Activated CD8-positive, alpha-beta memory T cell treated with anti-CD3 and anti-CD28 coated beads for 36 hours (primary cell): ENCODE data around the gene POU3F1. TPM values are rescaled to one million over a fixed set of nuclear protein-coding genes. Genes with fewer than 3 reads are reported as not detected.

Experiments used
- CTCF ChIA-PET: fragments of 350-600 bp; sonication (Branson Sonifier 250); formaldehyde crosslinking; loops from one replicate; lab custom pipeline; 2021; ENCODE audit warnings: antibody characterized with exemption; lab: Charles Lee
- POLR2A ChIA-PET: fragments of 350-600 bp; sonication (Branson Sonifier 250); formaldehyde crosslinking; loops from one replicate; lab custom pipeline; 2021; ENCODE audit warnings: antibody characterized with exemption; lab: Charles Lee
- total RNA-seq, 2 experiments: library from RNA; stranded (reverse); gene quantifications; one replicate each; pipeline ENCODE4 v1.2.3, GENCODE V29; 2021

Gene POU3F1
- total RNA-seq, 2 experiments from 2014 or later: 0.08 to 0.15 TPM

- POLR2A ChIA-PET: interaction anchor here (0.9 kb wide), 1 partner anchor 10 kb away, joined by 5 read pairs; no protein-coding TSS in a partner anchor
- CTCF ChIA-PET: interaction anchor here (0.9 kb wide), 1 partner anchor 31 kb away, joined by 3 read pairs; no protein-coding TSS in a partner anchor
Observed at GRCh38 chr1:38020396-38020795, 26.2 kb downstream of the POU3F1 start.

GRCh38 chr1:38018864-38019343, 27.7 kb downstream of the POU3F1 start:
- POLR2A ChIA-PET: interaction anchor here (0.6 kb wide), 1 partner anchor 13 kb away, joined by 5 read pairs; no protein-coding TSS in a partner anchor
- CTCF ChIA-PET: interaction anchor here (0.7 to 1.8 kb wide), 4 partner anchors 10 to 515 kb away, joined by 3 to 7 read pairs (median 4); no protein-coding TSS in a partner anchor

GRCh38 chr1:38015978-38016725, 30.4 kb downstream of the POU3F1 start:
- ChIA-PET CTCF (interaction anchor here (0.6 to 1.0 kb wide), 3 partner anchors 11 to 55 kb away, joined by 3 read pairs; no protein-coding TSS in a partner anchor), POLR2A (no interaction called here)

DNA sequence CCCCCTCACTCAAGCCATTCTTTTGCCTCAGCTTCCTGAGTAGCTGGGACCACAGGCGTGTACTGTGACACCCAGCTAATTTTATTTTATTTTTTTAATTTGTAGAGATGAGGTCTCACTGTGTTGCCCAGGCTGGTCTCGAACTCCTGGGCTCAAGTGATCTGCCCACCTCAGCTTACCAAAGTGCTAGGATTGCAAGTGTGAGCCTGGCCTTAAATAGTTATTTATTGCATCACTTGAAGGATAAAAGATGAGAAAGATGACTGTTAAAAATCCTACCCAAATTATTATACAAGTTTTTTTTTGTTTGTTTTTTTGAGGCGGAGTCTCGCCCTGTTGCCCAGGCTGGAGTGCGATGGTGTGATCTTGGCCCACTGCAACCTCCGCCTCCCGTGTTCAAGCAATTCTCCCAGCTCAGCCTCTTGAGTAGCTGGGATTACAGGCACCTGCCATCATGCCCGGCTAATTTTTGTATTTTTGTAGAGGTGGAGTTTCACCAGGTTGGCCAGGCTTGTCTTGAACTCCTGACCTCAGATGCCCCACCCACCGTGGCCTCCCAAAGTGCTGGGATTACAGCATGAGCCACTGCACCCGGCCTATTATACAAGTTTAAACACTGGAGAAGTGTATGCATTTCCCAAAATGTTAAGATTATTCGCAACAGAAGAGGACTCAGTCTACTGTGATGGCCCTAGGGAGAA, 31.7 kb downstream of the POU3F1 start:
- POLR2A ChIA-PET: no interaction called here

GRCh38 chr1:38014171-38014570, 32.4 kb downstream of the POU3F1 start:
- ChIA-PET POLR2A (interaction anchor here (1.4 kb wide), 1 partner anchor 12 kb away, joined by 4 read pairs; no protein-coding TSS in a partner anchor), CTCF (interaction anchor here (0.9 to 2.9 kb wide), 3 partner anchors 13 to 58 kb away, joined by 3 to 19 read pairs (median 5); partner anchors contain the start of gene SF3A3)

More for the DNA sequence above, 31.7 kb downstream of the POU3F1 start:
- CTCF ChIA-PET: interaction anchor here (0.6 to 2.9 kb wide), 6 partner anchors 12 to 467 kb away, joined by 3 to 19 read pairs (median 4); partner anchors contain the start of gene SF3A3

GRCh38 chr1:38013227-38013622, 33.4 kb downstream of the POU3F1 start:
- POLR2A ChIA-PET: interaction anchor here (0.6 to 1.6 kb wide), 4 partner anchors 13 to 23 kb away, joined by 3 to 5 read pairs (median 4); partner anchors contain the start of gene SF3A3
- CTCF ChIA-PET: interaction anchor here (1.2 to 2.9 kb wide), 3 partner anchors 9 to 14 kb away, joined by 3 to 19 read pairs (median 9); no protein-coding TSS in a partner anchor

DNA sequence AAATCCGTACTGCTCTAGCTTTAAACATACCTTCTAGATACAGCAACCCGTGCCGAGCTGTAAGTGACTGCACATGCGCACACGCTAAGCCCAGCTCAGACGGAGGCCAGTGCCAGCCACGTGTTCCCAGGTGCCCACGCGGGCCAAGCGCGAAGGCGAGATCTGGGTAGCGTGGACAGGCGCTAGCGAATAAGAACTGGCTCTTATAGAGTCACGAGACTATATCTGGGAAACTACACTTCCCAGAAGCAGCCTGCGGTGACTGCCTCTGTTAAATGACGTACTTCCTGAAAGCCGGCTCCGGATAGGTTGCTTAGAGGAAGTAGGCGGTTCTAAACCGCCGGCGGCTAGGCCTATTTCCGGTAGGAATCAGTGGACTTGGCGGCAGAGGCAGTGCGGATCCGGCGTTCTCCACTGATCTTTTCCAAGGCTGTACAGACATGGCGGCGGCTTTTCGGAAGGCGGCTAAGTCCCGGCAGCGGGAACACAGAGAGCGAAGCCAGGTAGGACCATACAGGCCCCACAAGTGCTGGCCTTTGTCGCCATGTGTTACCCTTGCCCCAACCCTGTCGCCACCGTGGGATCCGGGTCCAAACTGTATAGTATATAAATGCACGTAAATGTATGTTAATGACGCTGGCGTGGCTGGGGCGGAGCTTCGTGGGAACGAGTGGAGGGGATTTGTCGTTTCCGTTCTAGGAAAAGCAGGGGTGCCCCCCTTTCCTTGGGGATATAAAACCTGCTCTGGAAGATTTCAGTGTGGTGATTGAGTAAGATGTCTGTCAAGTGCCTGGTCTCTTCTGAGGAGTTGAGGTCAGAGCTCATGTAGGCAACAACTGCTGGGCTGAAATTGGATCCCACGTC, 34.0 kb downstream of the POU3F1 start, which contains the start of gene UTP11:
UTP11 (plus strand) TSS at position 372 of the 864 bp plus-strand sequence; CDS start at position 441, 69 bp downstream.
- POLR2A ChIA-PET: interaction anchor here (0.5 to 1.6 kb wide), 6 partner anchors 14 to 119 kb away, joined by 3 to 8 read pairs (median 4); partner anchors contain the start of gene SF3A3
- CTCF ChIA-PET: interaction anchor here (0.7 to 2.9 kb wide), 5 partner anchors 9 to 155 kb away, joined by 3 to 19 read pairs (median 5); no protein-coding TSS in a partner anchor

GRCh38 chr1:38009841-38010180, 36.8 kb downstream of the POU3F1 start:
- ChIA-PET CTCF (interaction anchor here (0.5 to 1.7 kb wide), 4 partner anchors 9 to 18 kb away, joined by 3 to 7 read pairs (median 4); no protein-coding TSS in a partner anchor), POLR2A (interaction anchor here (0.9 to 1.5 kb wide), 3 partner anchors 11 to 20 kb away, joined by 3 to 5 read pairs (median 4); no protein-coding TSS in a partner anchor)

DNA sequence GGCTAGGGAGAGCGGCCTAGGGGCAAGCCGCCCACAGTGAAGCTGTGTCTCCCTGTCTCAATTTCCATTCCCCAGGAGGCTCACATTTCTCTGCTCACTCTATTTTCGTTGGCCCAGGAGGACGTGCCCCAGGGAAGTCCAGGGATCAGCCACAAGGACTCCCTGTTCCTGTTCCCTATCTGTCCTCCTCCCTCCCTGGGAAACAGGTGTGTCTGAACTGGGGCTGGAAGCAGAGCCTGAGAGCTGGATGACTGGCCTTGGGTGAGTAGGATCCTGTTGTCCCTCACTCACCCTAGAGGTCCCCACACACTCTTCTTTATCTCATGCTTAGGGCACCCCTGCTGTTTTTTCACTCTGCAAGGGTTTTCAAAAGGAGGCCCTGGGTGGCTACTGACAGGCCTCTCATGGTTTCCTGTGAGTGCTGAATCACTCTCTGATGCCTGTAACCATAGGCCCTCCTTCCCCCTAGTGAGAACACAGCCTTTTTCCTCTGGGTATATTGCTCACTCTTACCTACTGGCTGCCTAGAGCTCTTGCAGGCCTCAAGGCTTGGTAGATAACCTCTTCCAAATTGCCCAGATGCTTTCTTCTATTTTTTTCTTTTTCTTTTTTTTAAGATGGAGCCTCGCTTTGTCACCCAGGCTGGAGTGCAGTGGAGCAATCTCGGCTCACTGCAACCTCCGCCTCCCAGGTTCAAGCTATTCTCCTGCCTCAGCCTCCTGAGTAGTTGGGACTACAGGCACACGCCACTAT, 37.3 kb downstream of the POU3F1 start:
- CTCF ChIA-PET: interaction anchor here (0.5 to 1.7 kb wide), 3 partner anchors 10 to 19 kb away, joined by 3 to 7 read pairs (median 3); no protein-coding TSS in a partner anchor
- POLR2A ChIA-PET: interaction anchor here (0.9 to 1.5 kb wide), 3 partner anchors 11 to 21 kb away, joined by 3 to 5 read pairs (median 4); no protein-coding TSS in a partner anchor

GRCh38 chr1:38006008-38006828, 40.4 kb downstream of the POU3F1 start:
- ChIA-PET POLR2A (no interaction called here), CTCF (no interaction called here)

- ChIA-PET CTCF (interaction anchor here (0.5 to 1.0 kb wide), 2 partner anchors 34 to 42 kb away, joined by 3 read pairs; no protein-coding TSS in a partner anchor), POLR2A (no interaction called here)
Observed at GRCh38 chr1:38005195-38006007, 41.2 kb downstream of the POU3F1 start, which contains the start of gene FHL3. FHL3 (minus strand) TSS chr1:38005514; CDS start chr1:37999412, 6,102 bp downstream.

GRCh38 chr1:38004284-38005108, 42.1 kb downstream of the POU3F1 start:
- ChIA-PET CTCF (interaction anchor here (0.7 to 3.8 kb wide), 5 partner anchors 11 to 399 kb away, joined by 3 to 16 read pairs (median 4); partner anchors contain the start of gene SF3A3), POLR2A (interaction anchor here (1.0 to 1.5 kb wide), 2 partner anchors 10 to 15 kb away, joined by 3 read pairs; partner anchors contain the start of gene SF3A3)

DNA sequence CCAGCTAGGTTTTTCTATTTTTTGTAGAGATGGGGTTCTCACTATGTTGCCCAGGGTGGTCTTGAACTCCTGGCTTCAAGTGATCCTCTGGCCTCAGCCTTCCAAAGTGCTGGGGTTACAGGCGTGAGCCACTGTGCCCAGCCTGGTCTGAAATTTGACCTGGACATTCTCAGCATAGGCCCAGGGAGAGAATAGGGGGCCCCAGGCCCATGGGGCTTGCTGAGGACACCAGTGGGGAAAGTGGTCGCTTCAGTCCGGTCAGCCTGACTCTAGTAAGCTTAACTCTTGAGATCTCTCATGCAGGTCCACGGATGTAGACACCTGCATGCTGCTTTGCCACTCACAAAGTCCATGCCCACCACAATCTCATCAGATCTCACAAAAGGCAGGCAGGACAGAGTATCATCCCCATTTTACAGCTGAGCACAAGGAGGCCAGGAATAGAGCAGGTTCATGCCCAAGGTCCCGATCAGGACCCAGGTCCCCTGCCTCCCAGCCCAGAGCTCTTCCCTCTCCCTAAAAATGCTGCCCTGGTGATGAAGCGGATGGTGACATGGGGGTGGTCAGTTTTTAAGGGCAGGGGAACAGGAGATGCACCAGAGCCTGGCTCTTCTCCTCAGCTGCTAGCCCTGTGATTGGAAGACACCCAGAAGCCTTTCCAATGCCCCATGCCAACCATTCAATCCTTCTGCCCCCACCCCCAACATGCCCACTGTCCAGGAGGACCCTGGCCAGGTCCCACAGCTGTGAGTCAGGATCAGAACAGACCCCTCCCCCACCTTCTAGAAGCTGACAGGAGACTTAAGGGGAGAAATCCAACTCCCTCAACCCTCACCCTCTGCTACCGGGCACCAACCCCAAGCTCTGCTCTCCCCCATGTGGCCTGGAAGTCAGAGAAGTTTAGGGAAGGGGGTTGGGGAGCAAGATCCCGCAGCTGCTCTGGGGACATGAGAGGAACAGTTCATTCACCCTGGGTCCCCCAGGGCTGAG, 43.0 kb downstream of the POU3F1 start:
- POLR2A ChIA-PET: interaction anchor here (1.0 to 1.5 kb wide), 2 partner anchors 9 to 14 kb away, joined by 3 read pairs; partner anchors contain the start of gene SF3A3

More for the DNA sequence above, 43.0 kb downstream of the POU3F1 start:
- CTCF ChIA-PET: interaction anchor here (0.7 to 3.8 kb wide), 4 partner anchors 10 to 400 kb away, joined by 3 to 16 read pairs (median 5); partner anchors contain the start of gene SF3A3
